ENCODE results near the gene FAM217A.

Gene FAM217A

GRCh38 chr6:4021854-4022695 lies 56.9 kb downstream of the FAM217A start:
- no peak for DNase-seq (ENCODE audit: low read depth in 2 of 3, low spot score in 1 of 3)

- DNase-seq (ENCODE audit: low read depth in 2 of 3, low spot score in 1 of 3), result peak; percentile 83 to 90 (median 87)
Observed at GRCh38 chr6:4021133-4021853, 57.6 kb downstream of the FAM217A start.

GRCh38 chr6:4020822-4021132 lies 58.2 kb downstream of the FAM217A start:
- DNase-seq (ENCODE audit: low read depth in 2 of 3, low spot score in 1 of 3), result no peak

- DNase-seq (ENCODE audit: low read depth in 2 of 3, low spot score in 1 of 3), result no peak
Observed at GRCh38 chr6:4018924-4019236, 60.1 kb downstream of the FAM217A start.

Measured in stimulated activated CD4-positive, alpha-beta T cell treated with anti-CD3 and anti-CD28 coated beads, Interleukin-12 subunit alpha, Interleukin-12 subunit beta, amount 100 ng/mL, for 48 hours (primary cell).